ENCODE data around the gene PAEP.

- TF ChIP-seq GATA2 (IDR thresholded peaks at IDR 0.05; ENCODE audit: low read depth, low read length) (no peak), GATA3 (IDR thresholded peaks at IDR 0.05; ENCODE audit: low read depth, low read length) (no peak)
These were observed 53.5 kb downstream of the PAEP start for GRCh38 chr9:135614821-135615665.
